ENCODE data around the gene CIZ1. TPM values are rescaled to one million over a fixed set of nuclear protein-coding genes. Genes with fewer than 3 reads are reported as not detected.

The CIZ1 gene
- total and polyA plus RNA-seq, 5 donors from 2014 or later = 7.2 to 128 (median 8.1) TPM

DNA sequence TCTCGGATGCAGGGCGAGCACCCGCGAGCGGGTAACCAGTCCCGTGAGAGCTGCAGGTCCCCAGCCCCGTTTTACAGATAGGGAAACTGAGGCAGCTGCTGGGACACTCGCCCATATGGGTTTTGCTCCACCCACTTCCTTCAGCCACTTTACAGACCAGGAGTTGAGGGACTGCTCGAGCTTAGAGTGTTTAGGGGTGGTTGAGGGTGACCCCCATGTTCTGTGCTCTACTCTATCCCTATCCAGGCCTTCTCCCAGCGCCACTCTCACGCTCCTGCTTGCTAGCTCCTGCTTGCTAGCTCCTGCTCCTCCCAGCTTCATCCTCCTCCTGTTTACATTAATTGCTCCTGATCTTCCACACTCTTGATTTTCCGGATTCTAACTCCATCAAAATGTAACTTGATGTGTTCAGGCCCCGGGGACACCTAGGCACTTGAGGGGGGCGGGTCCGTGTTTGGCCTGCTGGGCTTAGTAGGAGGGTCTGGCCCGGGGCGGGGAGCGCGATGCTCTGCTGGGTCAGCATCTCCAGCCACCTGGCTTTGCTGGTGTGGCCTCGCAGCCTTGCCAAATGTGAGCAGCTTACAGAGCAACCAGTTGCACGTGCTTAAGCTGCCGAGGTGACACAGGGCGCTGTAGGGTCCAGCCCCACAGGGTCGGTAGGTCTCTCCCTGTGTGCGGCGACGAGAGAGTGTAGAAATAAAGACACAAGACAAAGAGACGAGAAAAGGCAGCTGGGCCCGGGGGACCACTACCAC lies 62.4 kb downstream of the CIZ1 start:
- Mint-ChIP-seq H3K4me1 (peaks cover 0 to 44% (median 28%) of the 10 kb centered on the region in 4 donors), H3K27ac (peak overlapping the region; percentile 5 to 100 (median 100)), H3K9me3 (peaks cover 0 to 1% (median 0%) of the 10 kb centered on the region in 7 donors), H3K4me3 (peak overlapping the region; percentile 98 to 100 (median 99)), H3K27me3 (peaks cover 25% of the 10 kb centered on the region), H3K36me3 (peaks cover 3% of the 10 kb centered on the region)
- DNase-seq (no peak), ATAC-seq (ENCODE audit: low read depth in 2 of 2) (no peak)
- Histone ChIP-seq H3K4me3 (ENCODE audit: low read depth, low read length) (peak overlapping the region; percentile 78), H3K27ac (ENCODE audit: insufficient read depth, low read length, poor library complexity, severe bottlenecking) (peak overlapping the region; percentile 93), H3K27me3 (ENCODE audit: control insufficient read depth, insufficient read depth, low read length) (no peaks in the 10 kb centered on the region), H3K9me3 (ENCODE audit: control insufficient read depth in 2 of 2, low read length in 2 of 2) (no peaks in the 10 kb centered on the region), H3K36me3 (ENCODE audit: control insufficient read depth, insufficient read depth, low read length) (peaks cover 6% of the 10 kb centered on the region), H3K4me1 (ENCODE audit: control insufficient read depth, insufficient read depth, low read length, poor library complexity, severe bottlenecking) (peaks cover 38% of the 10 kb centered on the region)

DNA sequence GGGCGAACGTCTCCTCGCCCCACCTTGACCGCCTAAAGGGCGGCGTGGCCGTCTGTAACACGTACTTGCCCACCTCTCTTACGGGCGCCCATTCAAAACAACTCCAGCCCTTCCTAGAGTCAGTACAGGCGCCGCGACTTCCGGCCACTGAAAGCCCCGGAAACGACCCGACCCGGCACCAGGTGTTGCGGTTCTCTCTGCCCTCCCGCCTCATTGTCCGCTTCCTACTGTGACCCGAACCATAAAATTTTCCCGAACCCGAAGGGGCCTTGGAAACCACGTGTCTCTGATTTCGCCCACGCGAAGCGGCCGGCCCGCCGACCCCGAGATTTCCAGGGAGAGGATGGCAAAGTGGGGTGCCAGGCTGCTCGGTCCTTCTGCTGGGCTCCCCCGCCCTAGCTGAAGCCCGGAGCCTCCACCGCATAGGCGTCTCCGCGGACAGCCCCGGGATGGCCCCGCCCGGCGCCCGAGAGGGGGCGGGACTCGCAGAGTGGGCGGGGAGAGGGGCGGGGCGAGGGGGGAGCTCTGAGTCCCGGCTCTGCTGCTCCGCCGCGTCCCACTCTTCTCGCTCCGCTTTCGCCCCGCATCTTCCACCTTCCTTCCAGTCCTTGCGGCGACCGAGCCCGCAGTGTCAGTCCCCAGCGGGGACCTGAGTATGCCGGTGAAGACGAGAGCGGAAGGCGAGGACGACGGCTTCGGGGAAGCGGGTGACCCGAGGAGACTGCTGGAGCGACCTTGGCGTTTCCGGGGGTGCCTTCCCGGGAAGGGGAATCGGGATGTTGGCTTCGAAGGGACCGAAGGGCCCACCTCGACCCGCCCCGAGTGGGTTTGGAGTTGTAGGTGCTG lies 63.2 kb downstream of the CIZ1 start:
- H3K4me1 ChIP-seq (ENCODE audit: control insufficient read depth, insufficient read depth, low read length, poor library complexity, severe bottlenecking) = peaks cover 38% of the 10 kb centered on the region
- Mint-ChIP-seq H3K4me1 (peaks cover 0 to 43% (median 28%) of the 10 kb centered on the region in 4 donors), H3K4me3 (peak overlapping the region; percentile 98 to 100 (median 99)), H3K27me3 (peaks cover 17% of the 10 kb centered on the region), H3K9me3 (peaks cover 0 to 1% (median 0%) of the 10 kb centered on the region in 7 donors), H3K27ac (peak overlapping the region; percentile 99 to 100 (median 100)), H3K36me3 (peaks cover 3% of the 10 kb centered on the region)
- H3K36me3 ChIP-seq (ENCODE audit: control insufficient read depth, insufficient read depth, low read length) = peaks cover 9% of the 10 kb centered on the region
- H3K9me3 ChIP-seq (ENCODE audit: control insufficient read depth in 2 of 2, low read length in 2 of 2) = no peaks in the 10 kb centered on the region
- no peaks in the 10 kb centered on the region for H3K27me3 ChIP-seq (ENCODE audit: control insufficient read depth, insufficient read depth, low read length)
- H3K27ac ChIP-seq (ENCODE audit: insufficient read depth, low read length, poor library complexity, severe bottlenecking) = peak overlapping the region; percentile 93
- DNase-seq (peak; percentile 78 to 97 (median 94)), ATAC-seq (ENCODE audit: low read depth in 2 of 2) (peak; percentile 82 to 83)
- peak overlapping the region; percentile 78 for H3K4me3 ChIP-seq (ENCODE audit: low read depth, low read length)

DNA sequence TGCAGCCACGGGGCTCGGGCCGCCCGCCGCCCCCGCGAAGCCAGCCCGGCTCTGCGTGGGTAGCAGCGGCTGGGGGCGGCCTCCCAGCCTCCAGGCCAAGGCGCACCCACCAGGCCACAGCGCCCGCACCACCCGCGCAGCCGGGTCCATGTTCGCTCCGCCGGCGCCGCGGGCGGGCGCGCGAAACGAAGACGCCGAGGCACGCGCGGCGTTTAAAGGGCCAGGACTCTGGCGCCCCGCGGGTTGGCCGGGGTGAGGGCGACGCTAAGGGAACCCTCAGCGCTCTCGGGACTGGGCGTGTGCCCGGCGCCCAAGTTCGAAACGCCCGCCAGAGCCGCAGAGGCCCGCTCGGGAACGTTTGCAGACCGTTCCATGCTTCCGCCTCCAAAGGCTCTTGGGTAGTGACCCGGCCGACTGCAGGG lies 63.8 kb downstream of the CIZ1 start, which contains the start of gene PTGES2:
Gene PTGES2 (minus strand): TSS at position 162 of the 422 bp plus-strand sequence. CDS start 12 bp downstream, at position 150.
- peaks cover 11% of the 10 kb centered on the region for H3K27me3 Mint-ChIP-seq
- peaks cover 0 to 1% (median 0%) of the 10 kb centered on the region in 7 donors for H3K9me3 Mint-ChIP-seq
- peak; percentile 60 to 69 for ATAC-seq (ENCODE audit: low read depth in 2 of 2)
- Histone ChIP-seq H3K27ac (ENCODE audit: insufficient read depth, low read length, poor library complexity, severe bottlenecking) (peak within 1 kb of the TSS; percentile 93), H3K9me3 (ENCODE audit: control insufficient read depth in 2 of 2, low read length in 2 of 2) (no peaks in the 10 kb centered on the region), H3K27me3 (ENCODE audit: control insufficient read depth, insufficient read depth, low read length) (no peaks in the 10 kb centered on the region), H3K4me3 (ENCODE audit: low read depth, low read length) (peak within 1 kb of the TSS; percentile 87), H3K36me3 (ENCODE audit: control insufficient read depth, insufficient read depth, low read length) (peaks cover 13% of the 10 kb centered on the region), H3K4me1 (ENCODE audit: control insufficient read depth, insufficient read depth, low read length, poor library complexity, severe bottlenecking) (peaks cover 38% of the 10 kb centered on the region)
- peak; percentile 76 to 89 (median 86) for DNase-seq
- H3K4me1 Mint-ChIP-seq = peaks cover 0 to 42% (median 25%) of the 10 kb centered on the region in 4 donors
- peak within 1 kb of the TSS; percentile 98 to 100 (median 99) for H3K4me3 Mint-ChIP-seq
- H3K36me3 Mint-ChIP-seq = peaks cover 5% of the 10 kb centered on the region
- H3K27ac Mint-ChIP-seq = peak within 1 kb of the TSS; percentile 99 to 100 (median 100)

DNA sequence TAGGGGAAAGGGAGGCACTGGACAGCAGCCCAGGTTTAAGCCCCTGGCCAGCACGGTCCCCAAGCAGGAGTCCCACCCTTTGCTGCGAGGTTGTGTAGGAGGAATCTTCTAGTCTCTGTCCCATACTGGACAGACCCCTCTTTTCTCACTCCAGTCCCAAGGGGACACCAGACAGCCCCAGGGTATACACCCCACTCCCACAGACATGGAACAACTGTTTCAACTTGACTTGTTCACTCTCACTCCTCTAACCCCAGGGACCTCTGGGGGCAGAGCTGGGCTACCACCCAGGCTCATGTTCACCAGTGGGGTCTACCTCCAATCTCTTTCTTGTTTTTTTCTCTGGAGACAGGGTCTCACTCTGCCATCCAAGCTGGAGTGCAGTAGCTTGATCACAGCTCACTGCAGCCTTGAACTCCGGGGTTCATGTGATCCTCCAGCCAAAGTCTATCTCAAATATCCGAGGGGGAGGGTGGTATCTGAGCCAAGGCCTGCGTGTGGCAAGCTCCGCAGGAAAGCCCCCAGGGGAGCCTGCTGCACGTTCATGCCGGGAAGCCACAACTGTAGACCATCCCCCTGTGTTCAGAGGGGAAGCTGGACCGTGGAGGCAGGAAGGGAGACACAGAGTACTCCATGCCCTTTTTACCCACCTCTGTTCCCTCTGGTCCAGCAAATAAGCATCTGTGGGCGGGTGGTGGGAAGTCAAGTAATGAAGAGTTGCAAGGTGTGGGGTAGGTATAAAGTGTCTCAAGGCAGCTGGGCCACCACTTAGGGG lies 65.6 kb downstream of the CIZ1 start:
- Mint-ChIP-seq H3K27me3 (peaks cover 7% of the 10 kb centered on the region), H3K4me3 (peak overlapping the region; percentile 82 to 88 (median 86)), H3K9me3 (peaks cover 0 to 1% (median 0%) of the 10 kb centered on the region in 7 donors), H3K4me1 (peaks cover 0 to 42% (median 25%) of the 10 kb centered on the region in 4 donors), H3K36me3 (peaks cover 5% of the 10 kb centered on the region), H3K27ac (peak overlapping the region; percentile 81 to 91 (median 81))
- no peak overlapping the region for H3K27ac ChIP-seq (ENCODE audit: insufficient read depth, low read length, poor library complexity, severe bottlenecking)
- peak overlapping the region; percentile 26 for H3K4me3 ChIP-seq (ENCODE audit: low read depth, low read length)
- peaks cover 19% of the 10 kb centered on the region for H3K36me3 ChIP-seq (ENCODE audit: control insufficient read depth, insufficient read depth, low read length)
- no peak for ATAC-seq (ENCODE audit: low read depth in 2 of 2)
- DNase-seq = no peak
- no peaks in the 10 kb centered on the region for H3K9me3 ChIP-seq (ENCODE audit: control insufficient read depth in 2 of 2, low read length in 2 of 2)
- H3K4me1 ChIP-seq (ENCODE audit: control insufficient read depth, insufficient read depth, low read length, poor library complexity, severe bottlenecking) = peaks cover 38% of the 10 kb centered on the region
- H3K27me3 ChIP-seq (ENCODE audit: control insufficient read depth, insufficient read depth, low read length) = no peaks in the 10 kb centered on the region

DNA sequence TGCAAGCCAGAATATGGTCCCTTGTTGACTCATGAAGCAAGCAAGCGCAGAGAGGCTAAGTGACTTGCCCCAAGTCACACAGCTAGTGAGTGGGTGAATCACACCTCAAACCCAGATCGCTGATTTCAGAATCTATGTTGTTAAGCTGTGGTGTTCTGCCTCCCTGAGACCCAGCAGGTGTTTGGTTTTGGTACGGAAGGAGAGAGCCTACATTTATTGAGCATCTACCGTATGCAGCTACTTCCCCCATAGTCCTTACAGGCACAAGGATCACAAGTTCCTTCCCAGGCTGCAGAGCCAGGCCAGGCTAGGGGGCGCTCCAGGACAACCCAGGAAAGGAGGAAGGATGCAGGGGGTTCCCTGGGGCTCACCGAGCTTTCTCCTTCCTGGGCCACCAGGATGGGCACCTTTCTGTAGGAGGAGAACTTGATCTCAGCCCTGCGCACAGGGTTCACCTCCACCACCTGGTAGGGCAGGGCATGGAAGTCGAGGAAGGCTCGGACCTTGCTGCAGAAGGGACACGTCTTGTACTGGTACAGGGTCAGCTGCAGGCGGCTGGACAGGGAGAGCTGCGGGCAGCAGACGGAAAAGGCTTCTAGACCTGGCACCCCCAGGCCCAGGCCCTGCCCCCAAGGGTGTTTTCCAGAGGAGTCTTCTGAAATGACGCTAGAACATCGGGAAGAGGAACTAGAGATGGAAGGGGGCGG lies 66.3 kb downstream of the CIZ1 start:
- Mint-ChIP-seq H3K27ac (peak overlapping the region; percentile 25 to 49 (median 26)), H3K4me3 (peak overlapping the region; percentile 55 to 88 (median 84)), H3K4me1 (peaks cover 0 to 39% (median 25%) of the 10 kb centered on the region in 4 donors), H3K27me3 (peaks cover 7% of the 10 kb centered on the region), H3K36me3 (peaks cover 5% of the 10 kb centered on the region), H3K9me3 (peaks cover 0 to 1% (median 0%) of the 10 kb centered on the region in 7 donors)
- Histone ChIP-seq H3K4me3 (ENCODE audit: low read depth, low read length) (no peak overlapping the region), H3K4me1 (ENCODE audit: control insufficient read depth, insufficient read depth, low read length, poor library complexity, severe bottlenecking) (peaks cover 38% of the 10 kb centered on the region), H3K36me3 (ENCODE audit: control insufficient read depth, insufficient read depth, low read length) (peaks cover 22% of the 10 kb centered on the region), H3K27me3 (ENCODE audit: control insufficient read depth, insufficient read depth, low read length) (no peaks in the 10 kb centered on the region), H3K9me3 (ENCODE audit: control insufficient read depth in 2 of 2, low read length in 2 of 2) (no peaks in the 10 kb centered on the region), H3K27ac (ENCODE audit: insufficient read depth, low read length, poor library complexity, severe bottlenecking) (no peak overlapping the region)
- ATAC-seq (ENCODE audit: low read depth in 2 of 2) (no peak), DNase-seq (peak in 1 of 3 donors; percentile 48)

DNA sequence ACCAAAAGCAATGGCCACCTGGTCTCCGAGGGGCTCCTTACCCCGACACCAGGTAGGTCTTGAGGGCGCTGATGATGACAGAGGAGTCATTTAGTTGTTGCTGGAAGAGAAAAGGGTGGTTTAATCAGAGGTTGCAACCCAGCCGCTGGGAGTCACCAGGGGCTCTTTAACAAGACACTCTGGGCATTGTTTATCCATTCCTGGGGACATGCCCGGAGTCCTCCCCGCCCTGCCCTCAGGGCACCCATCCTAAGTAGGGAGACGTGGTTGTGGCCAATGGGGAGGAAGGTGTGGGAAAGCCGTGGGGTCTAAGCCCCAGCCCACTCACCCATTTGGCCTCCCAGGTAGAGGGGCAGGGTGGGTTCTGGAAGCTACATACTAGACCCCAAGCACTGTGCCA lies 66.9 kb downstream of the CIZ1 start:
- H3K4me3 ChIP-seq (ENCODE audit: low read depth, low read length) = no peak overlapping the region
- no peaks in the 10 kb centered on the region for H3K9me3 ChIP-seq (ENCODE audit: control insufficient read depth in 2 of 2, low read length in 2 of 2)
- no peaks in the 10 kb centered on the region for H3K27me3 ChIP-seq (ENCODE audit: control insufficient read depth, insufficient read depth, low read length)
- peaks cover 5% of the 10 kb centered on the region for H3K36me3 Mint-ChIP-seq
- peaks cover 7% of the 10 kb centered on the region for H3K27me3 Mint-ChIP-seq
- peaks cover 38% of the 10 kb centered on the region for H3K4me1 ChIP-seq (ENCODE audit: control insufficient read depth, insufficient read depth, low read length, poor library complexity, severe bottlenecking)
- no peak overlapping the region for H3K27ac ChIP-seq (ENCODE audit: insufficient read depth, low read length, poor library complexity, severe bottlenecking)
- no peak overlapping the region for H3K27ac Mint-ChIP-seq
- peaks cover 0 to 34% (median 22%) of the 10 kb centered on the region in 4 donors for H3K4me1 Mint-ChIP-seq
- DNase-seq (no peak), ATAC-seq (ENCODE audit: low read depth in 2 of 2) (no peak)
- peak overlapping the region in 3 of 4 donors; percentile 82 to 88 (median 85) for H3K4me3 Mint-ChIP-seq
- peaks cover 0 to 1% (median 0%) of the 10 kb centered on the region in 7 donors for H3K9me3 Mint-ChIP-seq
- peaks cover 22% of the 10 kb centered on the region for H3K36me3 ChIP-seq (ENCODE audit: control insufficient read depth, insufficient read depth, low read length)
